Tibial nerve (tissue), 4 donors: ENCODE measurements around the gene GLTP.

Experiments used
- EP300 ChIP-seq, 2 donors: sonication (generic); formaldehyde crosslinking; IDR thresholded peaks; one replicate each; pipeline ENCODE4 v1.6.1; 2017; ENCODE audit warnings: antibody characterized with exemption in 2 of 2, mild to moderate bottlenecking in 1 of 2
- POLR2A ChIP-seq, 2 donors: fragments of 450-650 bp; IDR thresholded peaks; one replicate each; pipeline ENCODE4 v1.6.1; 2017; ENCODE audit warnings: antibody characterized with exemption in 2 of 2, mild to moderate bottlenecking in 2 of 2, moderate library complexity in 2 of 2
- TF ChIP-seq, protein P1 (sequence below), 5 experiments: fragments of 200-600 bp in 3 of 5; fragments of 450-650 bp in 2 of 5; sonication (generic) in 3 of 5; IDR thresholded peaks; one replicate each; pipeline ENCODE4 v1.5.1; 2016 to 2019; ENCODE audit warnings: antibody characterized with exemption in 5 of 5, mild to moderate bottlenecking in 3 of 5, moderate library complexity in 2 of 5

DNA sequence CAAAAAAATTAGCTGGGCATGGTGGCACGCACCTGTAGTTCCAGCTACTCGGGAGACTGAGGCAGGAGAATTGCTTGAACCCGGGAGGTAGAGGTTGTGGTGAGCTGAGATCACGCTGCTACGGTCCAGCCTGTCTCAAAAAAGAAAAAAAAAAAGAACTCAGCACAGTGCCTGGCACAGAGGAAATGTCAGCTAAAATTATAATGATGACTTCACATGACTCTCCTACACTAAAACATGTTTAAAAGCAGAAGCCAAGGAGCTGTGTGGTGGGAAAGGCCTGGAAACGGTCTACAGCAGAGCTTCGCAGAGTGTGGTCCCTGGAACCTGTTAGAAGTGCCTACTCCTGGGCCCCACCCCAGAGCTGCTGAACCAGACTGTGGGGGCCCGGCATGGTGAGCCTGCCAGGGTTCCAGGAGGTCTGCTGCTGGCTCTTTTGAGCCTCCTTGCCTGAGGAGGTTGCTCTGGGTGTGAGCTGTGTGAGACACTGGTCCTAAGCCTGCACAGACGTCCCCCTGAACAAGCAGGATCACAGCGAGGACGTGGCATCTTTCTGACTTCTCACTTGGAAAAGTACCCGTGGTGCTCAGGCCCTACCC is 47.8 kb upstream of the GLTP start:
- TF ChIP-seq POLR2A (IDR thresholded peaks at IDR 0.05) (no peak), EP300 (IDR thresholded peaks at IDR 0.05) (no peak)
- TF ChIP-seq, protein P1, sequence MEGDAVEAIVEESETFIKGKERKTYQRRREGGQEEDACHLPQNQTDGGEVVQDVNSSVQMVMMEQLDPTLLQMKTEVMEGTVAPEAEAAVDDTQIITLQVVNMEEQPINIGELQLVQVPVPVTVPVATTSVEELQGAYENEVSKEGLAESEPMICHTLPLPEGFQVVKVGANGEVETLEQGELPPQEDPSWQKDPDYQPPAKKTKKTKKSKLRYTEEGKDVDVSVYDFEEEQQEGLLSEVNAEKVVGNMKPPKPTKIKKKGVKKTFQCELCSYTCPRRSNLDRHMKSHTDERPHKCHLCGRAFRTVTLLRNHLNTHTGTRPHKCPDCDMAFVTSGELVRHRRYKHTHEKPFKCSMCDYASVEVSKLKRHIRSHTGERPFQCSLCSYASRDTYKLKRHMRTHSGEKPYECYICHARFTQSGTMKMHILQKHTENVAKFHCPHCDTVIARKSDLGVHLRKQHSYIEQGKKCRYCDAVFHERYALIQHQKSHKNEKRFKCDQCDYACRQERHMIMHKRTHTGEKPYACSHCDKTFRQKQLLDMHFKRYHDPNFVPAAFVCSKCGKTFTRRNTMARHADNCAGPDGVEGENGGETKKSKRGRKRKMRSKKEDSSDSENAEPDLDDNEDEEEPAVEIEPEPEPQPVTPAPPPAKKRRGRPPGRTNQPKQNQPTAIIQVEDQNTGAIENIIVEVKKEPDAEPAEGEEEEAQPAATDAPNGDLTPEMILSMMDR (IDR thresholded peaks at IDR 0.05), result no peak
